Neural progenitor cell (in vitro differentiated cells): ENCODE measurements around the gene SERPINH1.

Source experiments
- EZH2 ChIP-seq: fragments of 200-600 bp; sonication (generic); IDR thresholded peaks from 2 replicates; pipeline ENCODE4 v1.6.1; 2017; ENCODE audit warnings: antibody characterized with exemption, mild to moderate bottlenecking, moderate library complexity
- EZH2phosphoT487 ChIP-seq: fragments of 200-600 bp; sonication (generic); IDR thresholded peaks from 2 replicates; pipeline ENCODE4 v1.6.1; 2017; ENCODE audit warnings: antibody characterized with exemption
- TF ChIP-seq, protein P1 (sequence below): fragments of 200-600 bp; sonication (generic); IDR thresholded peaks from 2 replicates; pipeline ENCODE4 v1.5.1; 2017; ENCODE audit warnings: antibody characterized with exemption, mild to moderate bottlenecking

DNA sequence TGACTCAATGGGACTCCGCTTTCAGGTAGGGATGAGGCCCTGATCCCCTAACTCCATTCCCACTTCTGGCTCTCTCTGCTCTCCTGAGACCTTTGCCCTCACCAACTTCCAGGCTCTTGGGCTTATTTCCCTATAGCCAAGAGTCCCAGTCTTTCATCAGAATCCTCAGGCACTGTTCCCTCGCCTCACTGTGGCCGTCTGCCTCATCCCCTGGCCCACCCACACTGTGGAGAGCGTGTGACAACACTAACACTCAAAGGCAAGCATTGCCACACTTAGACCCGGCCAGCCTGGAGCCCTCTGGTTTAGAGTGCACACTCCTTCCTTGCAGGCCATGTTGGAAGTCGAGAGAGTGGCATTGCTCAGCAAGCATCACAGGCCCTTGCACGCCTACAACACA, 27.0 kb downstream of the SERPINH1 start:
- TF ChIP-seq, protein P1, sequence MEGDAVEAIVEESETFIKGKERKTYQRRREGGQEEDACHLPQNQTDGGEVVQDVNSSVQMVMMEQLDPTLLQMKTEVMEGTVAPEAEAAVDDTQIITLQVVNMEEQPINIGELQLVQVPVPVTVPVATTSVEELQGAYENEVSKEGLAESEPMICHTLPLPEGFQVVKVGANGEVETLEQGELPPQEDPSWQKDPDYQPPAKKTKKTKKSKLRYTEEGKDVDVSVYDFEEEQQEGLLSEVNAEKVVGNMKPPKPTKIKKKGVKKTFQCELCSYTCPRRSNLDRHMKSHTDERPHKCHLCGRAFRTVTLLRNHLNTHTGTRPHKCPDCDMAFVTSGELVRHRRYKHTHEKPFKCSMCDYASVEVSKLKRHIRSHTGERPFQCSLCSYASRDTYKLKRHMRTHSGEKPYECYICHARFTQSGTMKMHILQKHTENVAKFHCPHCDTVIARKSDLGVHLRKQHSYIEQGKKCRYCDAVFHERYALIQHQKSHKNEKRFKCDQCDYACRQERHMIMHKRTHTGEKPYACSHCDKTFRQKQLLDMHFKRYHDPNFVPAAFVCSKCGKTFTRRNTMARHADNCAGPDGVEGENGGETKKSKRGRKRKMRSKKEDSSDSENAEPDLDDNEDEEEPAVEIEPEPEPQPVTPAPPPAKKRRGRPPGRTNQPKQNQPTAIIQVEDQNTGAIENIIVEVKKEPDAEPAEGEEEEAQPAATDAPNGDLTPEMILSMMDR = no peak
- no peak for TF ChIP-seq EZH2
- TF ChIP-seq EZH2phosphoT487 = no peak
